Activated CD4-positive, alpha-beta T cell treated with anti-CD3 and anti-CD28 coated beads, Interleukin-2, Interleukin-4, amounts not matched to agents 100 ng/mL and 50 ng/mL, durations not matched to agents 16 hours and 8 hours (primary cell): Measurements from ENCODE around the gene PLCG1.
"Not testable (repeated sequence)": the region's sequence is repeated elsewhere in the genome, so short reads cannot be mapped to it uniquely, and the experiment has no call there.

ENCODE experiments used
- DNase-seq: peaks from one replicate; pipeline ENCODE4 v3.0.0-alpha.2; 2020; ENCODE audit warnings: low spot score

Gene PLCG1

DNA sequence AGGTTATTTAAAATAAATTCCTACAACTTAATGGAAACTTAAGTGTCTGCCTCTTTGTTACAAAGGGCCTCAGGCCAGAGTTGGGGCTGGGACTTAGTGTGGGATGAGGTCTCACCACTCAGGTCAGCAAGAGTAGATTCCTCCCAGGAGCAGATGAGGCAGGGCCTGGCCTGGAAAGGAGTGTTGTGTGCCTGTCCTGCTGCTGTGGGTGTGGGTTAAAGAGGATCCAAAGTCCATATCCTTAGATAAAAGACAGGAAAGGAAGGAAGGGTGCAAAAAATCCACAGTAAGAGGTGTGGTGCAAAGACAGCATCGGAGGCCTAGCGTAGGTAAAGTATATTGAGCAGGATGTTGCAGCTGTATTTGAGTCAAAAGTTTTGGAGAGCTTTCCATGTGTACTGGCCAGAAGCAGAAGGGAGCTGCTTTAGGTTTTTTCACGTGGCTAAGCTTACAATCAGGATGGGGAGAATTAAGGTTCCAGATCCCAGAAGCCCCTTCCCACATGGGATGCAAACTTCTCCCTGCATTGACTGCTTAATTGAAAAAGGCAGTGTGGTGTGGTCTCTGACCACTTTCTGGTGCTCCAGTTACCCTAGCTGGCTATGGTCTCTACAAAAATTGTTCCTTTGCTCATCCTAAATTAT is 12.8 kb upstream of the PLCG1 start:
- no peak for DNase-seq

- DNase-seq = no peak
Observed at GRCh38 chr20:41125530-41126457, 11.5 kb upstream of the PLCG1 start.

GRCh38 chr20:41126719-41127118 is 10.6 kb upstream of the PLCG1 start:
- no peak for DNase-seq

DNA sequence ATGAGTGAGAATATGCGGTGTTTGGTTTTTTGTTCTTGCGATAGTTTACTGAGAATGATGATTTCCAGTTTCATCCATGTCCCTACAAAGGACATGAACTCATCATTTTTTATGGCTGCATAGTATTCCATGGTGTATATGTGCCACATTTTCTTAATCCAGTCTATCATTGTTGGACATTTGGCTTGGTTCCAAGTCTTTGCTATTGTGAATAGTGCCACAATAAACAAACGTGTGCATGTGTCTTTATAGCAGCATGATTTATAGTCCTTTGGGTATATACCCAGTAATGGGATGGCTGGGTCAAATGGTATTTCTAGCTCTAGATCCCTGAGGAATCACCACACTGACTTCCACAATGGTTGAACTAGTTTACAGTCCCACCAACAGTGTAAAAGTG is 9.0 kb upstream of the PLCG1 start:
- not testable (repeated sequence) for DNase-seq

- DNase-seq = no peak
Observed at GRCh38 chr20:41131594-41132387, 5.6 kb upstream of the PLCG1 start.

DNA sequence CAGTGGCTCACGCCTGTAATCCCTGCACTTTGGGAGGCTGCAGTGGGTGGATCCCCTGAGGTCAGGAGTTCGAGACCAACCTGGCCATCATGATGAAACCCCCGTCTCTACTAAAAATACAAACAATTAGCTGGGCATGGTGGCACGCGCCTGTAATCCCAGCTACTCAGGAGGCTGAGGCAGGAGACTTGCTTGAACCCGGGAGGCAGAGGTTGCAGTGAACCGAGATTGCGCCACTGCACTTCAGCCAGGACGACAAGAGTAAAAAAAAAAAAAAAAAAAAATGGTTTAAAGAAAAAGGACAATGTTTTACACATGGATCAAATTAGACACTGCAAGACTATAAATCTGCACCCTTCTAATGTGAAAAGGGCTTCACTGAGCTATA is 5.0 kb upstream of the PLCG1 start:
- not testable (repeated sequence) for DNase-seq

- DNase-seq = no peak
Observed at GRCh38 chr20:41133709-41134361, 3.5 kb upstream of the PLCG1 start.

DNA sequence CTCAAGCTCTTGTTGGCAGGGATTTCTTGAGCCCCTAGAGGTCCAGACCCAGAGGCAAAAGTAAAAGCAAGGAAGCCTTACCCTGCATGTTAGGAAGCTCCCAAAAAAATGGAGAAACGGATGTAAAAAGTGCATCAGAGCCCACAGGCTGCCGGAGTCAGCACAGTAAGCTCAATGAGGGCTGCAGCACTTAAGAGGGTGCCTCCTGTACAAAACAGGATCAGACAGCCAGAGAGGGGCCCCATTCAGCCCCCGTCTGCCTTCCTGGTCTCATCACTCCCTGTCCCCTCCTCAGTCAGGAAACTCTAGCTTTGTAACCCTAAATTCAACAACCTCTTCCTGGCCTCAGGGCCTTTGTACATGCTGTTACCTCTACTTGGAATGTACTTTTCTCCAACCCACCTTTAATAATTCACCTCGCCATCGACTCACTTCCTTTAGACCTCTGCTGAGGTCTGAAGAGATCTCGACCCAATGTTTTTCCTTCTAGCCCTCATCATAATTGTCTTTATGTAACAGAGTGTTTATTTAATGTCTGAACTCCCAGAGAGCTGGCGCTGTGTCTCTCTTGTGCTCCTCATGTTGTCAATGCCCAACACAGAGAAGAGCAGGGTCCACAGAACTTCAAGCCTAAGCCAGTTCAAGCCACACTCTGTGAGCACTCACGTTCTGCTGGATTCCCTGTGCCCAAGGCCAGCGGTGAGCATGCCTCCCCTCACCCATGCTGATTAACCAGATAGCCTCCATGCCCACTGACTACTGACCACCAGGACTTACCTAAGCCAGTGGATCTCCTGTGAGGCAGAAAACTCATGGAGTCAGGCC is 2.8 kb upstream of the PLCG1 start:
- DNase-seq = no peak

DNA sequence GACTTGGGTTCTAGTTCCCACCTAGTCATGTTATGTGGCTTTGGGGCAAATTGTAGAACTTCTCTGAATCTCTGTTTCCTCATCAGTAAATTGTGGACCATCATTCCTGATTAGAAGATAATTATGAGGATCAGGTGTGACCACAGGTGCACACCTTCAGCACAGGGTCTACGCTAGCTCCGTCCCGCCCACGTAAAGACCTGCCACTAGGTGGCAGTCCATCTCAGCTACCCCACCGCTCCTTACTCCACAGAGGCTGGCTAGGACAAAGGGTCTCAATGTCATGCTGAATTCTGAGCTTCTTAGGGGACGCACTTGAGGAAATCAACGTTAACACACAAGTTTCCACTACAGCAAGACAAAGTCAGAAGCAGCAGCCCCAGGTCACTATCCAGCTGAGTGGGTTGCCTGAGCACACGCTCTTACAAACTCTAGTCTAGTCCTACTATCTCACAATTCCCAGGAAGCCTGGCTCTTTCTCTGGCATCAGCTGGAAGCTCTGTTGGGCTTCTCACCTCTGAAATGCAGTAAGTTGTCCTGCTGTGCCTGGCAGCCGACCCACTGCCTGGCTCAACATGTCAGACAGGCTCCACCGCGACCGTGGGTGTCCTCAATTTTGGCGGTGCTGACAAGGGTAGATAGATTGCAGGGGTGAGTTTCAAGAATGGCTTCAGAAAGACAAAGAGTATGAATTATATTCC is 2.0 kb upstream of the PLCG1 start:
- DNase-seq = peak; percentile 63

DNA sequence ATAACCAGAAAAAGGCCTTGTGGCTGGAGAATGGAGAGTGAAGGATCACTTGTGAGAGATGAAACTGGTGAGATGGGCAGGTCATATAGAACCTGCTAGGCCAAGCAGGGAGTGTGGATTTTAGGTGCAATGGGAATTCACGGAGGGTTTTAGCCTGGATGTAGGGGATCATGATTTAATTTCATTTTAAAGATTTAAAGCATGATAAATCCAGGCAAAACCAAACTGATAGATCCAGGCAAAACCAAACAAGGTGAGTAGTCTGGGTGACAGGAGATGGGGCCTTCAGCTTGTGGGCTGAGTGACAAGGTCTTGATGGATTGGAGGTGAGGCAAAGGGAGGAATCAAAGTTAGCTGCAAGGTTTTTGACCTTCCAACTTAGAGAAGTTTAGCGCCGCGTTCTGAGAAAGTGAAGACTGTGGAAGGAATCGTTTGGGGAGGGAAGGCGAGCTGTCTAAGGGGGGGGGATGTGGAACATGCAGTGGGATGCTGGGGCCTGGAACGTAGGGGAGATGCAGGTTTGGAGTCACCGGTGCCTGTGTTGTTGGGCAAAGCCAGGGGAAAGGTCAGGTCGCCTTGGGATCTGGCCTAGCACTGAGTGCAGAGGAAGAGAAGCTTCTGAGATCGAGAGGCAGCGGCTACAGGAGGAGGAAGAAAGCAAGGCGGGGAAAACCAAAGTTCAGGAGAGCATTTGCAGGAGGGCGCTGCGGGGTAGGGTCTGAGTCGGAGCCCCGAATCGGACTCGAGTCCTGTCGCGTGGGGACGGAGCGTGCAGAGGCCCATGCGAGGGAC is 1.3 kb upstream of the PLCG1 start:
- no peak for DNase-seq

- peak; percentile 58 for DNase-seq
Observed at GRCh38 chr20:41137614-41138474, 501 bp downstream of the PLCG1 start.

- DNase-seq = peak; percentile 65
Observed at GRCh38 chr20:41138475-41139226, 1.3 kb downstream of the PLCG1 start.

- no peak for DNase-seq
Observed at GRCh38 chr20:41139227-41140093, 2.1 kb downstream of the PLCG1 start.

- no peak for DNase-seq
Observed at GRCh38 chr20:41140226-41141133, 3.1 kb downstream of the PLCG1 start.

GRCh38 chr20:41141153-41141815 is 3.9 kb downstream of the PLCG1 start:
- DNase-seq = no peak
